Stimulated activated CD8-positive, alpha-beta memory T cell treated with anti-CD3 and anti-CD28 coated beads, Interleukin-12 subunit alpha, Interleukin-12 subunit beta, amount 100 ng/mL, for 1 hour (primary cell): ENCODE data around the gene IL31RA.

Experiments used
- DNase-seq: peaks from one replicate; pipeline ENCODE4 v3.0.0-alpha.2; 2020; ENCODE audit warnings: low read depth

Gene IL31RA

GRCh38 chr5:55903121-55903701 lies 52.1 kb downstream of the IL31RA start:
- peak; percentile 60 for DNase-seq

DNA sequence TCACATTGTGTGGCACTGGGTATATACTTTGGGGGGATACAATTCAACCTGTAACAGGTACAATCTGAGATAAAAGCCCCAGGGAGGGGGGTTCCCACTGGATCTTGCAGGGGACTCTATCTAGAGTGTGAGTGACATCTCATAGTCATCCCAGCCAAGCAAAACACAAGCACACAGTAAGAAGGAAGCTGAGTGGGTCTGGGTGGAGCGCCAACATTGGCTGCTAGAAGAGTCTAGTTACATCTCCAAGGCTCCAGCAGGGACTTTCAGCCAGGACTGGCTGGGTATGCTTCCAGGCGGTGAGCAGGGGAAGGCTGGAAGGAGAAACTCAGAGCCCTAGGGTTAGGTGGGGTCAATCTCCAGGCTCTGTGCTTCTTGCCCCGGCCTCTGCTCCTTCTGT lies 53.0 kb downstream of the IL31RA start:
- DNase-seq, result no peak

DNA sequence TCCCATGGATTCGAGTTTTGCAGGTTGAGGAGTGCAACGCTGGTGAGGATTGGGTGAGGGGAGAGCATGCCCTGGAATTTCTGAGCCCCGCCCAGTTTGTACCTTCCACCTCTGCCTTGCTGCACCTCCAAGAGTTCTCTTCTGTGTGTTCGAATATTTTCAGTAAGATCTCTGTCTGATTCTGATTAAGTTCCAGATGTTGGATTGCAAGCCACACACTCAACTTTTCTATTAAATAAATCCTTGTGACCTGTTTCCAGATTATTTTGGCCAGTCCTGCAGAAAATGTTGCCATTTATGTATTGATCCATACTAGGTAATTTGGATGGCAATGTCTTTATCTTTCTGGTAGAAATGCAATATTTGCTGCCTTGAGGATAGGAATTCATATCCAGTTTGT lies 54.1 kb downstream of the IL31RA start:
- no peak for DNase-seq

DNA sequence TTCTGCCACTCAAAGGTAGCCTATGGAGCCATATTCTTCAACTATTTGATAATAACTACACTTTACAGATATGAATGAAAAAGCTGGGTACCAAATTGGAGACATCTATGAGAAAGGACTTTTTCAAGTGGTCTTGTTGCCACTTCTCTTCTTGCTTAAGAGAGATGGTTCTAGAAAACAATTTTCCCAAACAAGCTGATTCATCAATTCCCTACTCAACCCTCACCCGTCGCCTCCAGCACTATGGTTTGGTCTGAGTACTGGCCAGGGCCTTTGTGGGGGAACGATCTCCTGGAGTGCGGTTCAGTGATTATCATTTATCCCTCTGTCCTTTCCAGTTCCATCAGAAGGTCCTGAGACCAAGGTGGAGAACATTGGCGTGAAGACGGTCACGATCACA lies 56.8 kb downstream of the IL31RA start:
- DNase-seq, result no peak

- DNase-seq, result no peak
Observed at GRCh38 chr5:55908804-55909203, 57.6 kb downstream of the IL31RA start.

DNA sequence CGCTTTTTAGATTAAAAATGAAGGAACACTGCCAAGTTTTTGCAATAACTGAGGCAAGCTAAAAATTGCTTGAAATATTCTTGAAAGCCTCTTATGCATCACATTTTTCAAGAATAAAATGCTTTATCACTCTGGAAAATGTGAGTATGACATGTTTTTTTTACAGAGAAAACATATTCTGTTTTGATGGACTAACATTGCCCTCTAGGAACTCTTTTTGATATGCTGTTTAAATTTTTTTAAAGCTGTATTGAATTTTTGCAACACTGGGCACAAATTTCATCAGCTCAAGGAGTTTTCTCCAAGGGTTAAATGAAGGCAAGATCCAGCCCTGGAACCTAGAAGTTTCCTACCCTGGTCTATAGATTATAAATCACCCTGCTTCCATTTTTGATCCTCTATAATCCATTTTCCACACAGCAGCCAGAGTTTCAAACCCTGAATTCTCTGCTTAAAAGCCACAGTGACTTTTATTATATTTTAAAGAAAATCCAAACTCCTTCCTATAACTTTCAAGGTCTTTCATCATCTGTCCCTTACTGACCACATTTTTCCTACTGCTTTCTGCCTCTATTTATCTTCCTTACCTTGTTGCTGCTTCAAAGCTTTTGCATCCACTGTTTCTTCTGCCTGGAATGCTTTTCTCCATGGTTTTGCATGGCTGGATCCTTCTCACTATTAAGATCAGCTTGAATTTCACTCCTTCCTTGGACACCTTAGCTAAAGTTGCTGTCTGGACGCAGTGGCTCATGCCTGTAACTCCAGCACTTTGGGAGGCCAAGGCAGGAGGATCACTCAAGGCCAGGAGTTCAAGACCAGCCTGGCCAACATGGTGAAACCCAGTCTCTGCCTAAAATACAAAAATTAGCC lies 60.9 kb downstream of the IL31RA start:
- no peak for DNase-seq

DNA sequence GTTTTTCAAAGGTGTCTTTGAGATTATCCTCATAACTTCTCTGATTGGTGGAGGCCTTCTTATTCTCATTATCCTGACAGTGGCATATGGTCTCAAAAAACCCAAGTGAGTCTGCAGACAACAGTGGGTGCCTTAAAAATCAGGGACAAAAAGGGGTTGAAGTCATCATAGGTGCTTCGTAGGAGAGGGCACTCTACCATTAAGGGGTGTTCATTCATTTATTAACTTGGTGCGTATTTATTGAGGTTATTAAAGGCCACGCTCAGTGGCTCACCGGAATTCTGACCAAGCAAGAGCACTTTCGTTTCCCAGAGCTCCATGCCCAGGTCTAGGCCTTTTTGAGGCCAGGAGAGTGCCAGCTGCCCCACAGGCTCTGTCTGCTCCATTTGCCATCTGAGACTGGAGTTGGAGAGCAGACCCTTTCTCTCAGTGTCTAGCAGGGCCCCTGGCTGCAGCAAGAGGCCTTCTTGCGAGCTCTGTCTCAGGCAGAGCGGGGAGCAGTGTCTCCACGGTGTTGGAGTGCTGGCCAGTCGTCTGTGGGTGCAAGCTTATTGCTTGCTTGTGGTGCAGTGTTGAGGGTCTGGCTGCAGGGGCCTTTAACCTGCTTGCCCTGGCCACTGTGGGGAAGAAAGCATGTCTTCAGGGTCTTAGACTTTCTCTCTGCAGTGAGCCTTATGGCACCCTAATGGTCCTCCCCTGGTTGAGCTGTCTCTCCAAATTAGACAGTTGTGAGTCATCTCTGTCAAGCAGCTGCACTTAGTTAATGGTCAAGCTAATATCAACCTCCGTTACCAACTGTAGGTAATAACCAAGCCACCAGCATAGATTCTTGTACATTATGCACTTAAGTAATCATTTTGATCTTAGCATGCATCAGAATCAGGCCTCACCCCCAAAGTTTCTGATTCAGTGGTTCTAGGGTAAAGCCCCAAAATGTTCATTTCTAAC lies 62.6 kb downstream of the IL31RA start:
- no peak for DNase-seq

- no peak for DNase-seq
Observed at GRCh38 chr5:55914971-55915370, 63.8 kb downstream of the IL31RA start.

DNA sequence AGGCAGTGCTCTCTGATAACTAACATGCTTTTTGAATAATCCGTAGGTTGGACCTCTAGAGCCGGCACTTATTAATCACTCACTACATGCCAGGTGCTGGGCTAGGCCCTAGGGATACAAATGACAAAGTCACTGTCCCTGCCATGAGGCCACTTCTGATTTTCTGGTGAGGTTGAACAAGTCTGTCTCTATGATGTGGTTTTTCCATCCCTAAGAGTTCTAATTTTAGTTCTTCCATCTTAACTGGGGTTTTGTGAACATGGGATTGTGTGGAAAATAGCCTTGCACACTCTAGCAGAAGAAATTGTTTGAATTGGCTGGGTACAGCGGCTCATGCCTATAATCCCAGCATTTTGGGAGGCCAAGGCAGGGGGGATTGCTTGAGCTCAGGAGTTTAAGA lies 64.6 kb downstream of the IL31RA start:
- DNase-seq, result no peak

DNA sequence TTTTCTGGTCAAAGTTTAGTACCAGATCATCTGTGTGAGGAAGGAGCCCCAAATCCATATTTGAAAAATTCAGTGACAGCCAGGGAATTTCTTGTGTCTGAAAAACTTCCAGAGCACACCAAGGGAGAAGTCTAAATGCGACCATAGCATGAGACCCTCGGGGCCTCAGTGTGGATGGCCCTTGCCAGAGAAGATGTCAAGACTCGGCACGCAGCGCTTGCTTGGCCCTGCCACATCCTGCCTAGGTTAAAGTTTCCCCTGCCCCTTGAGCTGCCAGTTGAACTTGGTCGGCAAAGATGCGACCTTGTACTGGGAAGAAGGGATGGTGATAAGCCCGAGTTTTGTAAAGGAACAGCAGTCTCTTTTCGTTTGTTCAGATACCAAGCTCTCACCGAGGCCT lies 65.8 kb downstream of the IL31RA start:
- DNase-seq, result no peak

DNA sequence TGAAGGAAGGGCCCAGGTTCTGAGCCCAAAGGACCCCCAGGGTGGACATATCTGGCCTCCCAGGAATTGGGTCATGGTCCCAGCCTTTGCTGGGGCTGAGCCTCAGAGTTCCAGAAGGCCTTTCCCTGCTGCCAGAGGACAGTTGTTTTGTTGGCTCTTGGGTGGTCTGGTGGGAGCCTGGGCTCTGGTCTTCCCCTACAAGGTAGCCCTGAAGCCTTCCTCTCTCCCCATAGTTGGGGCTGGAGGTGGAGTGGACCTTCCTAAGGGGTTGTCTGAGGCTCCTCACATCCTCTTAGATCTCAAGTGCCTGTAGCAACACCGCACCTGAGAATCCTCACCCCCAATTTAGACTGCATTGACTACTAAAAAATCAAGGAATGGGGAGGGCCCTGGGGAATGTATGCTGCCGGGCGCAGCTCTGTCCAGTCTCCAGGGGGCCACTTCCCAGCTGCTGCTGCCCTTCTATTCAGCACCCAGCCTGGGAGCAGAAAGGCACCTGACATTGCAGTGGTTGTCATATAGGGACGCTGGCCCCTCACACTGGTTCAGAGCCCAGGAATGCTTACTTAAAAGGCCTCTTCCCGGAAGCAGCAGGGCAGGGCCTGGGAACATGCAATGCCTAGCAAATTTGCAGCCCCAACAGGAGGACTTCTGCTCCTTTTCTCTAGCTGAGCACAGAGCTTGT lies 66.4 kb downstream of the IL31RA start:
- no peak for DNase-seq

DNA sequence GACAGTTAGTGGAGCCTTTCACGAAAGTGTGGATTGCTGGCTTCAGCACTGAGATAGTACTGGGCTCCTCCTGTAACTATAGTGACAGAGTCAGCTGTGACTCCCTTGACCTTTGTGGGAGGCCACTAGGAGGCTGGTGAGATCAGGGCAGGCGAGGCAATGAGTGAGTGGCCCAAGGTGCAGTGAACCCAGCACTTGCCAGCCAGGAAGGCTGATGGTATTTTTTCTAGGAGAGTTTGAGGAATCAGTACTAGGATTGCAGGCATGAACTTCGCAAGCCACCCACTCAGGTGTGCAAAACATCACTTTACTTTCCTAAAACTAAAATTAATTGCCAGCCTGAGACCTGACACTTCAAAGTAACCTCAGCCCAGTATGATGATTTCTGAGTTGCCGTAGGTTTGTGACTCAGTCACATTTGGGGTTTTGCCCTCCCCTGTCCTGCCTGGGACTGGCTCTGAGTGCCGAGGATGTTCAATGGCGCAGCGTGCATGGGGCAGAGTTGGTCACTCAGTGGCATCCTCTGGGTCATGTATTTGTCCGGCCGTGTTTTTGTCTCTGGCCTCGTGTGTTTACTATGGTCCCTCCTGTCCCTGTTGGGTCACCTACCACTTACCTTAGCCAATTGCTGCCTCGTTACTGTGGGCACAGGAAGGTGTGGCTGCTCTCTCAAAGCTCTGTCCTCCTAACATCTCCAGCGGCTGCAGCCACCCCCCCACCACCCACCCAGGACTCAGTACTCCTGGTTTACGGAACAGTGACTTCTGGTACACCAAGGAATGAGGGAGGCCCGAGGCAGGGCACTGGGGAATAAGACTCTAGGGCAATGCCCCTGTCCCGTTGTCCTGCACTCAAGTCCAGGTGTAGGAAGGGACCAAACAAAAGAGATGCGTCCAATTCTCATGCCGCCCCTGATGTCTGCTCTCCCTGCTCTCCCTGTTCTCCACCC lies 67.2 kb downstream of the IL31RA start:
- DNase-seq, result no peak

DNA sequence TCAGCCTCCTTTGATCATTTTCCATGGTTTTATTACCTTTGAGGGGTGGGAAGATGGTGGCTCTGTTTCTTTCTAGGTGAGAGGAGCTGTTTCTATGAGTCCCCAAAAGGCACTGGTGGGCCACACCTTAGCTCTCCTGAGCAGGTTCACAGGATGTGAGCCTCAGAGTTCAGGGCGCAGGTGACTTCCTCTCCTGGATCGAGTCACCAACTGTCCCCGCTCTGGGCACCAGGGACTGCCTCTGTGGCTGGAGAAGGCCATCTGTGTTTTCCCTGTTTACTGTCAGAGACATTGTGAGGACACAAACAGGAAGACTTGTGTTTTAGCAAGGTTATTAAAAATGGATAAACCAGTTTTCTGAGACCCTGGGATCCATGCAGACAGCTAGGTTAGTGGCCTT lies 68.5 kb downstream of the IL31RA start:
- DNase-seq, result no peak

- DNase-seq, result no peak
Observed at GRCh38 chr5:55920784-55921183, 69.6 kb downstream of the IL31RA start.

DNA sequence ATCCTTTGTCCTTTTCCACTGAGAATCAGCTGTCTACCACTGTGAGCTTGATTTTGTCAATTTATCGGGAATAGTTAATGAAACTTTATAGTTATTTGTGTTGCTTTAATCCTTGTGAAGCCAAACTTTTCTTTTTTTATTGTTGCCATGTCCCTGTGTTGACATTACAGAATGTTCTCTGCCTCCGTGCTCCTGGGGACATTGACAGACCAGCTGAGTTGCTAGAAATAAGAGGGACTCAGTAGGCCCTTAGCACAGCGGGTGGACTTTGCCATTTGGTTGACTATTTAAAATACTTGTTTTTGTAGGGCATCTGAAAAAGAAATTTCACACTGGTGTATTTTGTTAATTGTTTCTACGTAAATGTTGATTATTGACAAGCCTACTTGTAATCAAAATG lies 70.5 kb downstream of the IL31RA start:
- DNase-seq, result no peak

- DNase-seq, result no peak
Observed at GRCh38 chr5:55923177-55923771, 72.1 kb downstream of the IL31RA start.

DNA sequence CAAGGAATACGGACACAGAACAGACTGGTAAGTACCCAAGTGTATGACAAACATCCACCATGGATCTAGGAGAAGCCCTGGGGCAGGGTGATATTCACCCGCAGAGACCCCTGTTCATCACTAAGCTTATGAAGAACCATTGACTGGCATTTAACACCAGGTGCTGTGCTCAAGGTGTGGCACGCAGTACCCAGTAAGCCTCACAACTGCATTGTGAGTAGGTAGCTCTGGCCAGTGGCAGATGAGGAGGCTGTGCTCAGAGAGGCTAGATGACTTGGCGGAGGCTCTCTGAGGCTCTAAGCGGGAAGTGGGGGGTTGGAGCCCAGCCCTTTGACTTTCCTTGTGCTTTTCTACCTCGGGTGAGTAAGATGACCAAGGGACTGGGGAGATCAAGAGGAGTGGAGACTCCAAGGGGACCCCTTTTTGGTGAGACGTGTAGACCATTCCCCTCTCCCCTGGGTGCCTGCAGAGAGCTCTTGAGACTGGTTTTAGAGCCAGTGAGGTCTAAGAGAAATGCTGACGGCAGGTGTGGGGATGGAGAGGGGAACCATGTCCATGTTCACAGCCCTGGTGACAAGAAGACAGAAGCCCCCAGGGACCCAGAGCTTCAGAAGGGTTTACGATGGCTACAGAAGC lies 72.8 kb downstream of the IL31RA start:
- DNase-seq, result no peak

DNA sequence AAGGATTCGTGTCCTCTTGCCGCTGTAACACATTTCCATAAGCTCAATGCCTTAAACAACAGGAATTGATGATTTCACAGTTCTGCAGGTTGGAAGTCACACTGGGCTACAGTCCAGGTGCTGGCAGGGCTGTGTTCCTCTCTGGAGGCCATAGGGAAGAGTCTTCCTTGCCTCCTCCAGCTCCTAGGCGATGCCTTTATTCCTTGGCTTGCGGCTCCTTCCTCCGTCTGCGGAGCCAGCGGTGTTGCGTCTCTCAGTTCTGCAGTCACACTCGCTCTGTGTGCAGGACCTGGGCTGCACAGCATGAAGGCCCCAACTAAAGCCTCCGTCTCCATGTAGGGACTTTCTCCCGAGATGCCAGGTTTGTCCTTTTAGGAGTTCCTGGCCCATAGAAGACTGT lies 73.6 kb downstream of the IL31RA start:
- DNase-seq, result no peak

- DNase-seq, result no peak
Observed at GRCh38 chr5:55925181-55925580, 74.0 kb downstream of the IL31RA start.

DNA sequence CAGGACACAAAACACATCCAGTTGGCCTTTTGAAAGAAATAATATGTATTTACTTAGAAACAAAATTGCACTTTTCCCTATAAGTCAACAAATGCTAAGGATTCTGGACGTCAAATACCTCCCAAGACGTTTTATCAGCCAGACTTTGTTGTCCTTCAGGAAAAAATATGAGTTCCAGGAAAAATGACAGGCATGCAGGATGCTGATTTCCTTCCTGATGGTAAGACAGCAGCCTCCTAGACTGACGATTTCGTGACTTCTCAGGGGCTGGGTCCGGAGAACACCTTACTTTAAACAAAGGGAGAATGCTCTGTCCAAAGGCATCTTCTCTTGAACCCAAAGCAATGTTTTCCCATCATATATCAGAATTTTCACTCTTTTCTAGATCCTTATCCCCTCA lies 74.6 kb downstream of the IL31RA start:
- no peak for DNase-seq
